Right lung (tissue), 5 donors: ENCODE results near the gene FAM89A. TPM values are rescaled to one million over a fixed set of nuclear protein-coding genes. Genes with fewer than 3 reads are reported as not detected.
"Not testable (repeated sequence)": the region's sequence is repeated elsewhere in the genome, so short reads cannot be mapped to it uniquely, and the experiment has no call there.

Source experiments
- DNase-seq, 2 donors: peaks; one replicate each; pipeline ENCODE4 v3.0.0-alpha.2; 2013
- polyA plus RNA-seq, 5 donors: library from polyadenylated mRNA; unstranded; fragments of 120-200 nt; gene quantifications; one replicate each; pipeline versions ENCODE4 v1.2.1 to v1.2.3, GENCODE V29; 2013; ENCODE audit warnings: inconsistent platforms in 1 of 5, low replicate concordance in 1 of 5; ENCODE audit not compliant: insufficient read length in 5 of 5, insufficient read depth in 1 of 5

FAM89A gene
- polyA plus RNA-seq, 5 donors = 14.9 to 24.7 (median 17.7) TPM

DNA sequence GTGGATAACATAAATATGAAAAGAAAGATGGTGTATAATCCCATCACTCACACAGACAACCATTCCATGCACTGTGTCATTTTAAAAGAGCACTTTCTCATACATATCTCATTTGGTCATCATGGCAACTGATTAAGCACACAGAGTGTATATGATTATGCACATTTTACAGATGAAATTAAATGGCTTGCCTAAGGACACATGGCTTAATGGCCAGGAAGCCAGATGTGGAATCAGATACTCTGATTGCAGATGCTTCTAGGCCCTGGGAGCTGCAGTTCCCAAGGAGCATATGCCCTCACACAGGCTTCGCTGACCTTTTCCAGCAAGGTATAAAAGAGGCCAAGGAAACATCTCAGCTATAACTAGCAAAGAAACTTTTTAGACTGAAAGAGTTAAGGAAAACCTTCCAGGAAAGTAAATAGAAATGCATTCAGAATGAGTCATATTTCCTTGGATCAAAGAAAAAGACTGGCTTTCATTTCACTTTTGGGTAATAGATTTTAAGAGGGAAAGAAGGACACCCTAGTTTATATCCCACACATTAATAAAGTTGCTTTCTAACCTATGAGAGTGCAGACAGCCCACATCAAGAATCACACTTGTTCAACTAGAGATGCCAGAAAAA is 19.6 kb upstream of the FAM89A start:
- no peak for DNase-seq

DNA sequence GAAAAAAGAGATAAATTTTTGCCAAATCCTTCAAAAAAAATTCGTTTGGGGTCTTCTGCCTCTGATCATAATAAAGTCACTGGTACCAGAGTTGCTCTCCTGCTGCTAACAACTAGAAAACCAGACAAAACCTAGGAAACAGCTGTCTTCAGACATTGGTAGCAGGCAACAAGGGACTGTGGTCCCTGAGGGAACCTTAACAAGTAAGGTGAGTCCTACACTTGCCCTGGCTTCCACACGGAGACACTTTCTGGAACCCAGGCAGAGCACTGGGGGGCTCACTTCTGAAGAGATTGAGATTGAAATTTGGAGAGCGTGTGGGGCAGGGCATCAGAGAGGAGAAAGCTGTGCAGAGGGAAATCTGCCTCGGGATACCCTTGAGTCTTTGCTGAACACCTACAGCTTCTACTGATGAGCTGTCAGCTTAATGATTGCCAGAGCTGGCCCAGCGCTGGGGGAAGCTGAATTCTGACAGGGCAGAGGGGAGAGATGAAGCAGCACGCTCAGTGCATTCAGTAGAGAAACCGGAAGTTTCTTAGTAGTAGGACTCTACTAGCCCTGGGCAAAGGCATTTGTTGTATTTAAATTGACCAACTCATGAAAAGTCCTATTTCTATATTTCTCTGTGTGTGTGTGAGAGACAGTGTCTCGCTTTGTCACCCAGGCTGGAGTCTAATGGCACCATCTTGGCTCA is 18.5 kb upstream of the FAM89A start:
- DNase-seq = no peak

DNA sequence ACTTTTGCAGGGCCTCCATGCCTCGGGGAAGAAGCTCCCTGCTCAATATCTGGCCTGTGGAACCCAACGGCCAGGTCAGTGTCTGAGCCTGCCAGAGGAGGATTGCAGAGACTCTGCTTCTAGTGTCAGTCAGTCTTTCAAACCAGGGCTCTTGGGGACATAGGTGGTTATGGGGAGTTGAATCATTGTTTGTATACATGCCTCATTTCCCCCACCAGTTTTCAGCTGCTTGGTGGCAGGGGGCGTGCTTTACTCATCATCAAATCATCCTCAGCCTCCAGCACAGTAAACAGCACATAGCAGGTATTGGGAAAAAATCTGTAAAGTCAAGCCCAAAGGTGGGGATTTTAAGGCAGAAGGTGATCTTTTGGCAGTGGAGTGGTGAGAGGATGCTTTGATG is 17.4 kb upstream of the FAM89A start:
- no peak for DNase-seq

DNA sequence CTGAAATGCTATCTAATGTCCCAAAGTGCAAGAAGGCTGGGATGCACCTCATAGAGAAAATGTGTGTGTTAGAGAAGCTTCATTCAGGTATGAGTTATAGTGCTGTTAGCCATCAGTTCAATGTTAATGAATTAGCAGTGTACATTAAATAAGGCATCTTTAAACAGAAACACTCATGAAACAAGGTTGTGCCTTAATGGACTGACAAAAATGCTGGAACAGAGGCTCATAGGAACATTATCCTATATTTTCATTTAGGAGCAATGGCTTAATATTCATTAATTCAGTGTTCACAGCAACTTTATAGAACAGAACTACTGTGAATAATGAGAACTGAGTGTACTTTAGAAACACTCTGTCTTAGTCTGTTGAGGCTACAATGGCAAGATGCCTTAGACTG is 15.2 kb upstream of the FAM89A start:
- no peak for DNase-seq

DNA sequence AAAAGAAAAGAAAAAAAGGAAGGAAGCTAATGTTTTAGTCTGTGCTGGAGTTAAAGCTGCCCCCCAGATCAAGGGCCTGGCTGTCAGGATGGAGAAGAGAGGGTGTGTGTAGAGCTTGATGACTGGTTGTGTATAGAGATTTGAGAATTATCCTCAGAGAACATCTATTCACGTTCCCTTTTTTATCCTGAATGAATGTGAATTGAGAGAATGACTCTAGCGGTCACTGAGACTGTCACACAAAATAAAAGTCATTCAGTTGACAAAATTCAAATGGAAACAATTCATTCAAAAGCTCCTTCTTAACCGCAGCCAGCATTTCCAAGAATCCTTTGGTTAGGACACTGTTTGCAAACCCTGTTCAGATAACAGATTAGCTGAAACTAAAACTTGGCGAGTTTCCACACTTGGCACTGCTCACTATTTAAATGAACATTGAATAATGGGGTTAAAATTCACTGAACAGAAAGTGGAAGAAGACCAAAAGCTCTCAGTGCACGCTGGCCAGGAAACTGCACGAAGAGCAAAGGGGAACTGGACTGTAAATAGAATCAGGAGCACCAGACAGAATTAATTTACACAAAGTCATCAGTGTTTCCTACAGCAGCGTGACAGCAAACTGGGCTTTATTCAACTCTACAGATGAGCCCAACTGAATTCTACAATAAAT is 13.6 kb upstream of the FAM89A start:
- peak; percentile 93 to 95 for DNase-seq

DNA sequence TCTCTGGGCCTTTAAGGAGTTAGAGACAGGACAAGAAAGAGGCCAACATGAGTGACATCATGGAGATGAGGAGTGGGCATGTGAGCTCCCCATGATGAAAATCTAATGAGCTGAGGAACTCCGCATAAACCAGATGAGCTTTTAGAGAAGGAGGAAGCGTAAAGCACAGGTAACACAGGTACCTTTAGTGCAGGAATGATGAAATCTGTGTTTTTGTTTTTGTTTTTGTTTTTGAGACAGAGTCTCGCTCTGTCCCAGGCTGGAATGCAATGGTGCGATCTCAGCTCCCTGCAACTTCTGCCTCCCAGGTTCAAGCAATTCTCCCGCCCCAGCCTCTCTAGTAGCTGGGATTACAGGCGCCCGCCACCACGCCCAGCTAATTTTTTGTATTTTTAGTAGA is 12.7 kb upstream of the FAM89A start:
- no peak for DNase-seq

DNA sequence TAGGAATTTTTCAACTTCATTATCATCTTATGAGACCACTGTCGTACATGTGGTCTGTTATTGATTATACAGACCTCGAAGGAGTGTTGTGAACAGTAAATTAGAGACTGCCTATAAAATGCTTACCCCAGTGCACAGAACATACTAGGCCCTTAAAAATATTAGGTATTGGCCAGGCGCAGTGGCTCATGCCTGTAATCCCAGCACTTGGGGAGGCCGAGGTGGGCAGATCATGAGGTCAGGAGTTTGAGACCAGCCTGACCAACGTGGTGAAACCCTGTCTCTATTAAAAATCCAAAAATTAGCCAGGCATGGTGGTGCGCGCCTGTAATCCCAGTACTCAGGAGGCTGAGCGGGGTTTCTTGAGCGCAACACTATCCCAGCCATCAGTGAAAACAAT is 10.9 kb upstream of the FAM89A start:
- not testable (repeated sequence) for DNase-seq

DNA sequence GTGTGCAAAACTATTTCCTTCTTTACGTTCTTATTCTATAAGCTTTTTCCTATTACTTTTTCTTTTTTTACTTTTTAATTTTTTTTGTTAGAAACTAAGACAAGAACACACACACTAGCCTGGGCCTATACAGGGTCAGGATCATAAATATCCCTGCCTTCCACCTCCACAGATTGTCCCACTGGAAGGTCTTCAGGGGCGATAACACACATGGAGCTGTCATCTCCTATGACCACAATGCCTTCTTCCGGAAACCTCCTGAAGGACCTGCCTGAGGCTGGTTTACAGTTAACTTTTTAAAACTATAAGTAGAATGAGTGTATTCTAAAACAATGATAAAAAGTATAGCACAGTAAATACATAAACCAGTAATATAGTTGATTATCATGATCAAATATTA is 10.3 kb upstream of the FAM89A start:
- no peak for DNase-seq

DNA sequence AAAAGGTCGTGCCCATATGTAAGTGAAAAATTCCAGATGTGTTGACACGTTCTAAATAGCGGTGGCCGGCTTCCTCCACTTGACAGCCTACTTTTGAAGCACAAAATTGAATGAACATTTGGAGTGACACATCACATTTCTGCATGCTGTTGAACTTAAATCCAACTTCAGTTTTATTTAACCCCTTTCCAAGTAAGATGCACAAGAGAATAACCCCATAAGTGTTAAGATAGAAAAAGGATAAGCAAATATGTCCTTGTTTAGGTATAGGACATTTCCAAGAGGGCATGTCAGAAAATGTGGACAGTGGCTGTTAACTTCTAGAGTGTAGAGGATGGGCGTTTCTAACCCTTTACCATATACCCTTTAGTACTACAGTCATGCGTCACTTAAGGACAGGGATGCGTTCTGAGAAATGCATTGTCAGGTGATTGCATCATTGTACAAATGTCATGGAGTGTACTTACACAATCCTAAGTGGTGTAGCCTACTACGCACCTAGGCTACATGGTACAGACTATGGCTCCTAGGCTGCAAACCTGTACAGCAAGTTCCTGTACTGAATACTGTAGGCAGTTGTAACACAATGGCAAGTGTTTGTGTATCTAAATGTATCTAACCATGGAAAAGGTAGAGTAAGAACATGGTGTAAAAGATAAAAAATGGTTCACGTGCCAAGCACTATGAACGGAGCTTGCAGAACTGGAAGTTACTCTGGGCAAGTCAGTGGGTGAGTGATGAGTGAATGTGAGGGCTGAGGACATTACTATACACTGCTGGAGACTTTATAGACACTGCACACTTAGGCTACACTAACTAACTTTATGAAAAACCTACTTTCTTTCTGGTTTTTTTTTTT is 9.3 kb upstream of the FAM89A start:
- DNase-seq = no peak

DNA sequence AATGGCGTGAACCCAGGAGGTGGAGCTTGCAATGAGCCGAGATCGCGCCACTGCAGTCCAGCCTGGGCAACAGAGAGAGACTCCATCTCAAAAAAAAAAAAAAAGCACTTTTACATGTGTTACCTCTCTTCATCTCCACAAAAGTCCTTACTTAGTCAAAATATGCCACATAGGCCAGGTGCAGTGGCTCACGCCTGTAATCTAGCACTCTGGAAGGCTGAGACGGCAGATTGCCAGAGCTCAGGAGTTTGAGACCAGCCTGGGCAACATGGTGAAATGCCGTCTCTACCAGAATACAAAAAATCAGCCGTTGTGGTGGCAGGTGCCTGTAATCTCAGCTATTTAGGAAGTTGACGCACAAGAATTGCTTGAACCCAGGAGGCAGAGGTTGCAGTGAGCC is 8.4 kb upstream of the FAM89A start:
- DNase-seq = not testable (repeated sequence)

DNA sequence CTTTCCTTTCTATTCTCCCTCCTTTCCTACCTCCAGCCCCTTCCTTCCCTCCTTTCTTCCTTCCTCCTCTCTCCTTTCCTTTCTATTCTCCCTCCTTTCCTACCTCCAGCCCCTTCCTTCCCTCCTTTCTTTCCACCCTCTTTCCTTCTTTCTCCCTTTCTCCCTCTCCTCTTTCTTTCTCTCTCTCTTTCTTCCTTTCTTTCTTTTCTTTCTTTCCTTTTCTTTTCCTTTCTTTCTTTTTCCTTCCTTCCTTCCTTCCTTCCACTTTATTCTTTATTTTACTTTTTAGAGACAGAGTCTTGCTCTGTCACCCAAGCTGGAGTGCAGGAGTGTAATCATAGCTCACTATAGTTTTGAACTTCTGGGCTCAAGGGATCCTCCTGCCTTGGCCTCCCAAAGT is 7.5 kb upstream of the FAM89A start:
- DNase-seq = not testable (repeated sequence)

DNA sequence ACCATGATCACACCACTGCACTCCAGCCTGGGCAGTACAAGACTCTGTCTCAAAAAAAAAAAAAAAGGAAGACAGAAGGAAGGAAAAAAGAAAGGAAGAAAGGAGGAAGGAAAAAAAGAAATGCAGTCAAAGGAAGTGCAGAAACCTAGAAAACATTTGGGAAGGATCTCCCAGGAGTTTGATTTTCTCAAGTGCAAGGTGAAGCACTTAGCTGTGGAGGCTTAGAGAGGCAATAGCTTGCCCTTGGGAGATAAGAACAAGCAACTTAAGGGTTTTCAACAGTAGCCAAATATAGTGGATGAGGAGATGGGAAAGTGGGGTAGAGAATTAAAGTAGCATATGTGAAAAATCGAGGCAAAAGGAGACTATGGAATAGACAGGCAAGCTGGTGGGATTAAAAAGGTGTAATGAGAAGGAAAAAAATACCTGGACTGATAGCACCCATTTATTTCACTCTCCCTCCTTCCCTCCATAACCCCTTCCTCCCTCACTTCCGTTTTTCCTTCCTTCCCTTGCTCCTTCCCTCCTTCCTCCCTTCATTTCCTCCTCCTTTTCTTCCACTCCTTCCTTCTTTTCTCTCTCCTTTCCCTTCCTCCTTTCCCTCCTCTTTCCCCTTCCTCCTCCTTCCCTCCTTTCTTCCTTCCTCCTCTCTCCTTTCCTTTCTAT is 6.8 kb upstream of the FAM89A start:
- no peak for DNase-seq

DNA sequence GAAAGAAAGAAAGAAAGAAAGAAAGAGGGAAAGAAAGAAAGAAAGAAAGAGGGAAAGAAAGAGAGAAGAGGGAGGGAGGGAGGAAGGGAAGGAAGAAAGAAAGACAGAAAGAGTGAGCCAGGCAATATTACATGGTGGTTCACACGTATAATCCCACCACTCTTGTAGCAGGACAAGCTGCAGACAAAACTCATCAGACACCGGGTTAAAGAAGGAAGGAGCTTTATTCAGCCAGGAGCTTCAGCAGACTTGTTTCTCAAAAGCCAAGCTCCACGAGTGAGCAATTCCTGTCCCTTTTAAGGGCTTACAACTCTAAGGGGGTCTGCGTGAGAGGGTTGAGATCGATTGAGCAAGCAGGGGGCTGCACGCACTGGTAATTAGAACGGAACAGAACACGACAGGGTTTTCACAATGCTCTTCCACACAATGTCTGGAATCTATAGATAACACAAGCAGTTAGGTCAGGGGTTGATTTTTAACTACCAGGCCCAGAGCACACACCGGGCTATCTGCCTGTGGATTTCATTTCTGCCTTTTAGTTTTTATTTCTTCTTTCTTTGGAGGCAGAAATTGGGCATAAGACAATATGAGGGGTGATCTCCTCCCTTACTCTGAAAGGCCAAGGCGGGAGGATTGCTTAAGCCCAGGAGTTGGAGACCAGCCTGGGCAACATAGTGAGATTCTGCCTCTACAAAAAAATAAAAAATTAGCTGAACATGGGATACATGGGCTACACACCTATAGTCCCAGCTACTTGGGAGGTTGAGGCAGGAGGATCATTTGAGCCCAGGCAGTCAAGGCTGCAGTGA is 6.1 kb upstream of the FAM89A start:
- DNase-seq = not testable (repeated sequence)

DNA sequence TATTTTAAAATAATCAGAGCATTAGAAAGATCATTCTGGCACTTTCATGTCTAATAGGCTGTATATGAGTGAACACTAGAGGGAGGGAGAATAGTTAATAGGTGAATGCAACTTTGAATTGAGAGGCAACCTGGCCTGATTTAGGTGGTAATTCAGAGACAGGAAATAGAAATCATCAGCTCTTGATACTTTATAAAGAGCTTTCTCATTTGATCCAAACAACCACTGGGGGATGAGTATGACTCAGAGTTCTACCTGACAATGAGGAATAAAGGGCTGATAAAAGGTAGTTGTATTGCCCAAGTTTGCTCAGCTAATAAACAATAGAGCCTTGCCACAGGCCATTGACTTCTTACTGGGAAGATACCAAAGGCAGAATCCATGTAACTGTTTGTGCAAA is 5.2 kb upstream of the FAM89A start:
- DNase-seq = no peak

DNA sequence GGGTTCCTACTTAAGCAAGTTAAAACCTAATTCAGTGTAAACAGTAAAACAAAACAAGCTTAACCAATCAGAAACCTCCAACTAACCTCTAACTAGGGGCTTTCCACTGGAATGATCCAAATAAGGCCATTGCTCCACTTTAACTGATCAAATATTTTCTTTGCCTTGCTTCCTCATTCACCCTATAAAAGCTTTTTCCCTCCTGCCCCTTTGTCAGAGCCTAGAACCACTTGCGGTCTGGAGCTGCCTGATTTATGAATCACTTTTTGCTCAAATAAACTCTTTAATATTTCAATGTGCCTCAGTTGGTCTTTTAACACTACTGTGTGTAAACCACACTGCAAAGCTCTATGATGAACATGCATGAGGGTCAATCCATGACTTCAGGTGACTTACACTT is 4.5 kb upstream of the FAM89A start:
- no peak for DNase-seq

DNA sequence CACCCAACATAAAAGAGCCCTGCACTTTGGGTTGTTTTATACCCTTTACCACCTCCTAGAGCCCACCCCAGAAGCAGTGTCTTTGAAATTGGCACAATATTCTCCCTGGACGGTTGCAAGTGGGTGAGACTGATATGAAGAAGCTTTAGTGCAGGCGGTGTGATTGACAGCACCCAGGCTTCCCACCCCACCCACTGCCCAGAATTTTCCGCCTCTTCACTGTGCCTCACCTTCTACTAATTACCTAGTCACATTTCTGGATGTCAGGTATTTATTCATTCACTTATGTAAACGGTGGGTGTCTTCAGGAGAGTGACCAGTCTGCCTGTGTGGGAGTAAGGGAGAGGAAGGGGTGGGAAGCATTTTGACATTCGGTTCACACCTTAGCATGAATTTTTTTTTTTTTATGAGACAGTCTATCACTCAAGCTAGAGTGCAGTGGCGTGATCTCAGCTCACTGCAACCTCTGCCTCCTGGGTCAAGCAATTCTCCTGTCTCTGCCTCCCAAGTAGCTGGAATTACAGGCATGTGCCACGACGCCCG is 1.7 kb upstream of the FAM89A start:
- DNase-seq = no peak

DNA sequence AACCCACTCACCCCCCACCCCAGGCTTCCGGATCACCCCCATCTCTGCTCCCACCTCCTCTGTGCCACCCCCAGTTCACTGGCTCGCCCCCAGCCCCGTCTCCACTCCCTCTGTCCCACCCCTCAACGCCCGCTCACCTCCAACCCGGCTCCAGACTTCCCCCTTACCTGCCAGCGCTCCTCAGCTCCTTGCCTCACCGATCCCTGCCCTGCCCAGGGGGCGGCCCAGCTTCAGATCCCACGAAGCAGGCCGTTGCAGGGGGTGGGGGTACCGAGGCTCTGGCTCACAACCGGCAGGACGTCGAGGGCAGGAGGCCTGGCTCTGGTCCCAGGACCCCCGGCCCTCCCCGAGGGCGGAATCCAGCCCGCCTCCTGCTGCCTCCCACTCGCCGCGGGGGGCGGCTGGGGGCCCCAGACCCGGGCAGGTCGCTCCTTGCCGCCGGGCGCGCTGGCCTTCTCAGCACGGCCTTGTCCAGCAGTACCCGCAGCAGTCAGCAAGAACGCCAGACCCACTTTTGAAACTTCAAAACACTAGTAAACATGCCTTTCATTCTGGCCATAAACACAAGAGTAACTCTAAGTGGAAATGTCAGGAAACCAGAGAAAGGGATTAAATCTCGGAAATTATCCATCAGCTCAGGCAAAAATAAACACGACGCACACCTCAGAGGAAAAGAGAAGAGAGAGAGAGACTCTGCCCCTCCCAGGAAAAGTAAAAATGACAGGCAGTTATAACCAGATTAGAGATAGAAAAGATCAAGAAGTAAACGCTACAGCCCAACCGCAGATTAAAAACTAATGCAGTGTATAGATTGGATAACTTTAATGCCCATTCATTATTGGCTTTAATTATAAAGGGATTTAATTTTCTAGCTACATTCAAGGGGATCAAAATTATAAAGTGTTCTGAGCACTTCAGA is 1.0 kb upstream of the FAM89A start:
- DNase-seq = peak in 1 of 2 donors; percentile 29

DNA sequence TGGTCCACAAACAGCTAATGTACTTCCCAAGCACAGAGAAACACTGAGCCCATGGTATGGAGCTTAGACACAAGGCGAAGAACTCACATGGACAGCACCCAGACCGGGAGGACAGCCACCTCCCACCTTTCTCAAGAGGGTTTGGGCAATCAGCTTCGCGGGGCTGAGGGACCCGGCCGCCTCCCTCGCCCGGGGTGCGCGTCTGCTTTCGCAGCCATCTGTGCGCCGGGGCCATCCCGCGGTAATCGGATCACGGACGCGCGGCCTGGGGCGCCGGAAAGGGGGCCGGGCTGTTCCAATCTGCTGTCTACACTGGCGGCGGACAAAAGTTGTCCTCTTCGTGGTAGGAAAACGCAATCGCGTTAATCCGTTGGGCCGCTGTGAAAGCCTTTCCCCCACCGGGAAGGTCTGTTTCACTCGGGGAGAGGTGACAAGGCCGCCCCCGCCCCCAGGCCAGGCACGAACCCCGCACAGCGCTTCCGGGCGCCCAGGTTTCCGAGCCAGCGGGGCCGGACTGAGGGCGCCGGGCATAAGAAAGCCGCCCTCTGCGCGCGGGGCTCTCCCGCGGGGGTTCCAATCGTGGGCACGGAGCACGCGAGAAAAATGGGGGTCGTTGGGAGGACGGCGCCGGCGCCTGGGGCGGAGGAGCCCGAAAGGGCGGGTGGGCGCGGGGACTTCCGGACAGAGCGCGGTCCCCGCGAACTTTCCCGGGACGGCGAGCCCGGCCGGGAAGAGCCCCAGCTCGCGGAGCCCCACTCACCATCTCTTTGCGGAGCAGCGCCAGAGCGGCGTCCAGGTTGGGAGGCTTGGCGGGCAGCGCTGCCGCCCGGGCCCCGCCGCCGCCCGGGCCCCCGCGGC is 664 bp downstream of the FAM89A start:
- DNase-seq = peak; percentile 28 to 47
